ENCODE results near the gene RGS7.

The RGS7 gene

DNA sequence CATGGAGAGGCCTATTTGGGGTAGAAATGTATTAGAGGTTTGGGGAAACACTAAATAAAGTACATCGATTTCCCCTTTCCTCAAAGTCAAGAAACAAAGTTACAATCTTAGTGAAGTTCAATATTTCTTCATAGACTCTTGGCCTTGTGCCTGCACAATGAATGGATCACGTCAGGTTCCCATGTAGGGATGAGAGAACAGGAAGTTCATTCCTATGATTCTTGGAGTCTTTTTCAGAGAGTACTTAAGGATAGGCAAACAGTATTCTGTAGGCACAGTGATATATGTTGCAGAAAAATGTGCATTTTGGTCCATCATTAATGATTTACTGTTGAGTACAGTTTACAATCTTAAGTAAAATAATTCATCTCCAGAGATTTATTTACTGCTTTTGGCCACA is 275.5 kb downstream of the RGS7 start:
- DNase-seq (ENCODE audit: low spot score) = no peak
- POLR2A ChIA-PET (ENCODE audit: low non-redundant PET) = no interaction called here
- CTCF ChIA-PET = no interaction called here
- no peak overlapping the region for H3K27ac ChIP-seq
- TF ChIP-seq, protein P1, sequence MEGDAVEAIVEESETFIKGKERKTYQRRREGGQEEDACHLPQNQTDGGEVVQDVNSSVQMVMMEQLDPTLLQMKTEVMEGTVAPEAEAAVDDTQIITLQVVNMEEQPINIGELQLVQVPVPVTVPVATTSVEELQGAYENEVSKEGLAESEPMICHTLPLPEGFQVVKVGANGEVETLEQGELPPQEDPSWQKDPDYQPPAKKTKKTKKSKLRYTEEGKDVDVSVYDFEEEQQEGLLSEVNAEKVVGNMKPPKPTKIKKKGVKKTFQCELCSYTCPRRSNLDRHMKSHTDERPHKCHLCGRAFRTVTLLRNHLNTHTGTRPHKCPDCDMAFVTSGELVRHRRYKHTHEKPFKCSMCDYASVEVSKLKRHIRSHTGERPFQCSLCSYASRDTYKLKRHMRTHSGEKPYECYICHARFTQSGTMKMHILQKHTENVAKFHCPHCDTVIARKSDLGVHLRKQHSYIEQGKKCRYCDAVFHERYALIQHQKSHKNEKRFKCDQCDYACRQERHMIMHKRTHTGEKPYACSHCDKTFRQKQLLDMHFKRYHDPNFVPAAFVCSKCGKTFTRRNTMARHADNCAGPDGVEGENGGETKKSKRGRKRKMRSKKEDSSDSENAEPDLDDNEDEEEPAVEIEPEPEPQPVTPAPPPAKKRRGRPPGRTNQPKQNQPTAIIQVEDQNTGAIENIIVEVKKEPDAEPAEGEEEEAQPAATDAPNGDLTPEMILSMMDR (conservative IDR thresholded peaks at IDR 0.05; ENCODE audit: low read depth) = no peak

DNA sequence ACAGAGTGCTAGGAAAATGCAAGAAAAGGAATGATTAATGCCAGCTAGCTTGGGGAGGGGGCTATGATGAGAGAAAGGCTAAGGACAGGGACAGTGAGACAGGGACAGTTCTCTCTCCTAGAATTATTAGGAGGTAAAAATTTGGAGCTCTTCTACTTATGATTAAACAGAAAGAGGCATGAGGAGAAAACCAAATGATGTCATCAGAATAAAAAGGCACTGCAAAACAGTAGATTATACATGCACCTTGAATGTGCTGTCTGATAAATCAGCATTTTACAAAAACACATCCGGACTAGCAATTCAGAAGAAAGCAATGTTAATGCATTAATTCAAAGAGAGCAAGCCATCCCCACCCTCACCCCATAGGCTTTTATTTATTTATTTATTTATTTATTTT is 277.5 kb downstream of the RGS7 start:
- ChIA-PET CTCF (no interaction called here), POLR2A (ENCODE audit: low non-redundant PET) (no interaction called here)
- TF ChIP-seq, protein P1 (conservative IDR thresholded peaks at IDR 0.05; ENCODE audit: low read depth) = no peak
- no peak overlapping the region for H3K27ac ChIP-seq
- no peak for DNase-seq (ENCODE audit: low spot score)

DNA sequence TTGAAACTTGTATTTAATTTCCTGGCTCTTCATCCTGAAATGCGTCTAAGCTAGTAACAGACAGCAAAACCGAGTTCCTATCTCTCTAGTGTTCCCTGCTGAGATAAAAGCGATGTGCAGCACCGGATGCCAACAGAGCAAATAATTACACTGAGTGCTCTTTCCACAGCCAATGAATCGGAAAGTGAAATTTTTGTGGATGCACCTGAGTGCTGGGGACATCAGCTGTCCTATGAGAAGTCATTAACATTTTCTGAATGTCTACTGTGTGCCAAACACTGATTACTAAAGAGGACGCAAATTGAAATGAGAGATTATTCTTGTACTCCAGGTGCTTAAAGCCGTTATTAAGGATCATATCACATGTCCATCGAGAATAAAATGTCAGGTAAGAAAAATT is 278.0 kb downstream of the RGS7 start:
- DNase-seq (ENCODE audit: low spot score) = no peak
- POLR2A ChIA-PET (ENCODE audit: low non-redundant PET) = no interaction called here
- CTCF ChIA-PET = no interaction called here
- no peak overlapping the region for H3K27ac ChIP-seq
- TF ChIP-seq, protein P1 (conservative IDR thresholded peaks at IDR 0.05; ENCODE audit: low read depth) = no peak

DNA sequence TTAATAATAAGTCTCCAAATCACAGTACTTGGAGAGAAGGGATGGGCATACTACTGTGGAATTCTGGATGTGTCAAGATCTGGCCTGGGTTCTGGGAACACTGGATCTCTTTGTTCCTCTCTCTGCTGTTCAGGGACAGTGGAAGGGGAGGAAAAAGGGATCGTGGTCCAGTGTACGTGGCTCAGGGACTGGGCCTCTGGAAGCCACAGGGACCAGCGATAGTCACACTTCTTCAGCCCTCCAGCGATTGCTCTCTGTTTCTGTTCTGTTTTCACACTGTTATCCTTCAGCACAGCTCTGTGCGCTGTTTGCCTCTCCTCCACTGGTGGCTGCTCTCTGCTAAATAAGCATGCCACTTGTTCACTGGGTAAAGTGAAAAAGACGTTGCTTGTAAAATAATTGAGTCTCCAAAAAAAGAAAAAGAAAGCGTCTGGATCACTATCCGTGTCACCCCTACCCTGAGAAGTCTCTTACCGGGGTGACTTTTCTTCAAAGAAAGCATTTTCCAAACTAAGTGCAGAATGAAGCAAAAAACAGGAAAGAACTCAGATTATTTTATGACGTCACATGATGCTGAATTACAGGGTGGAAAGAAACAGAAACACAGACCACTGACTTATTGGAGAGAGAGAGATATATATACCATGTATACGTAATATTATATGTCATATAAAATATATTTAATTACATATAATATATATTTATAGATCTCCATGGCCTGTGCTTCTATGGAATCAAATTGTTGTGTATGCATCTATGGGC is 279.4 kb downstream of the RGS7 start:
- no peak for DNase-seq (ENCODE audit: low spot score)
- POLR2A ChIA-PET (ENCODE audit: low non-redundant PET) = no interaction called here
- CTCF ChIA-PET = no interaction called here
- TF ChIP-seq, protein P1 (conservative IDR thresholded peaks at IDR 0.05; ENCODE audit: low read depth) = no peak
- H3K27ac ChIP-seq = no peak overlapping the region

DNA sequence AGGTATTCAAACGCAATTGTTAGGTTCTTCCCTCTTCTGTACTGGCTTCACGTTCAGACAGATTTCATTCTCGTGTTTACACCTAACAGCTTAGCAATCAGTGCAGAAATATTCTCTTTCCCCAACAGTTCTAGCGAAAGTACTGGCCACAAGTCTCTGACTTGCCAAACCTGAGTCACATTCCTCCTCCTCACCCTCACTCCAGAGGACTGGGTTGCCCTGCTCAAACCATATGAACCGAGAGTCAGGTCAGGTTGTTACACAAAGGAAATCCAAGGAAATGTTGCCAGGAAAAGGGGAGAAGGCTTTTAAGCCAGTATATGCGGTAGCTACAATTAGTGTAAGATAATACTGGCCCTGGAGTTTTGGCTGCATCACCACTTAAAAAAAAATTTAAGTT is 282.5 kb downstream of the RGS7 start:
- POLR2A ChIA-PET (ENCODE audit: low non-redundant PET) = no interaction called here
- CTCF ChIA-PET = interaction anchor here (0.5 kb wide), 1 partner anchor 61 kb away, joined by 5 read pairs; no protein-coding TSS in a partner anchor

DNA sequence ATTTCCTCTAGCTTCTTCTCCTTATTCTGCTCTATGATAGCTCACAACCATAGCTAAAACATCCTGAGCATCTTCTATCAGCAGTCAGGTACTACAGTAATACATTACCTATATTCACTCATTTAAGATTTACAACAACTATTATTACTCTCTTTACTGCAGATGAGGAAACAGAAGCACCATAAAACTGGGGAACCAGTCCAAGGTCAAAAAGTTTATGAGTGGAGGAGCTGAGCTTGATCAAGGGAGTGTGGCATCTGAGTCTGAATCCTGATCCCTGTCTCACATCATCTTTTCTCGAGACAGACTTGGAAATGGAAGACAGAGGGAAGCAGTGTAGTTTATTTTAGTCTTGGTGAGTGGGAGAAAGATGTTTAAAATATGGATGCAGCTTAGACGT is 288.6 kb downstream of the RGS7 start:
- CTCF ChIA-PET = interaction anchor here (0.7 kb wide), 1 partner anchor 551 kb away, joined by 3 read pairs; no protein-coding TSS in a partner anchor

More for the DNA sequence above, 282.5 kb downstream of the RGS7 start:
- DNase-seq (ENCODE audit: low spot score) = no peak
- TF ChIP-seq, protein P1 (conservative IDR thresholded peaks at IDR 0.05; ENCODE audit: low read depth) = no peak
- H3K27ac ChIP-seq = no peak overlapping the region

More for the DNA sequence above, 288.6 kb downstream of the RGS7 start:
- no peak for DNase-seq (ENCODE audit: low spot score)
- no peak overlapping the region for H3K27ac ChIP-seq
- POLR2A ChIA-PET (ENCODE audit: low non-redundant PET) = no interaction called here
- TF ChIP-seq, protein P1 (conservative IDR thresholded peaks at IDR 0.05; ENCODE audit: low read depth) = no peak
